ENCODE results near the gene C16orf87. TPM values are rescaled to one million over a fixed set of nuclear protein-coding genes. Genes with fewer than 3 reads are reported as not detected.

C16orf87 gene
- total RNA-seq, 1 experiment from 2014 or later = 10.2 TPM

- ChIA-PET RAD21 (ENCODE audit: low non-redundant PET in 1 of 2, low total read pairs in 2 of 2, uncharacterized antibody in 2 of 2, unreplicated experiment in 2 of 2) (no interaction called here), CTCF (no interaction called here), POLR2A (no interaction called here)
- no peaks in the 10 kb centered on the region; a peak in 1 of 4 replicates for H3K36me3 ChIP-seq (ENCODE audit: control insufficient read depth in 1 of 2, insufficient read depth in 2 of 2, low read length in 2 of 2)
- intact Hi-C loops (cut with micrococcal nuclease) = no loop called here
- H3K27me3 ChIP-seq (ENCODE audit: insufficient read depth, low read length) = no peaks in the 10 kb centered on the region
- H3K4me3 ChIP-seq (replicated peaks in 1 of 2; ENCODE audit: low read depth in 1 of 2, low read length in 2 of 2) = no peak overlapping the region
- BruUV-seq (replicated peaks) = no TSS peak
- H3K4me1 ChIP-seq (ENCODE audit: control insufficient read depth in 1 of 2, insufficient read depth in 2 of 2, low read length in 2 of 2) = no peaks in the 10 kb centered on the region
- no peaks in the 10 kb centered on the region for H3K9me3 ChIP-seq (ENCODE audit: control insufficient read depth in 1 of 2, insufficient read depth in 1 of 2, low read depth in 1 of 2, low read length in 2 of 2)
- H3K27ac ChIP-seq (ENCODE audit: low read depth, low read length) = no peak overlapping the region
- H3K4me2 ChIP-seq (ENCODE audit: low read length) = no peak overlapping the region
- no peaks in the 10 kb centered on the region for H3K9me2 ChIP-seq (ENCODE audit: insufficient read depth)
- TF ChIP-seq ZFX (IDR thresholded peaks at IDR 0.05) (no peak), ELF1 (IDR thresholded peaks at IDR 0.05; ENCODE audit: borderline replicate concordance, low read depth) (no peak), REST (IDR thresholded peaks at IDR 0.05; ENCODE audit: low read depth) (no peak), EZH2 (IDR thresholded peaks at IDR 0.05) (no peak), SIN3A (IDR thresholded peaks at IDR 0.05; ENCODE audit: low read depth) (no peak), SRF (IDR thresholded peaks at IDR 0.05; ENCODE audit: low read depth) (no peak)
- TF ChIP-seq, protein P1, sequence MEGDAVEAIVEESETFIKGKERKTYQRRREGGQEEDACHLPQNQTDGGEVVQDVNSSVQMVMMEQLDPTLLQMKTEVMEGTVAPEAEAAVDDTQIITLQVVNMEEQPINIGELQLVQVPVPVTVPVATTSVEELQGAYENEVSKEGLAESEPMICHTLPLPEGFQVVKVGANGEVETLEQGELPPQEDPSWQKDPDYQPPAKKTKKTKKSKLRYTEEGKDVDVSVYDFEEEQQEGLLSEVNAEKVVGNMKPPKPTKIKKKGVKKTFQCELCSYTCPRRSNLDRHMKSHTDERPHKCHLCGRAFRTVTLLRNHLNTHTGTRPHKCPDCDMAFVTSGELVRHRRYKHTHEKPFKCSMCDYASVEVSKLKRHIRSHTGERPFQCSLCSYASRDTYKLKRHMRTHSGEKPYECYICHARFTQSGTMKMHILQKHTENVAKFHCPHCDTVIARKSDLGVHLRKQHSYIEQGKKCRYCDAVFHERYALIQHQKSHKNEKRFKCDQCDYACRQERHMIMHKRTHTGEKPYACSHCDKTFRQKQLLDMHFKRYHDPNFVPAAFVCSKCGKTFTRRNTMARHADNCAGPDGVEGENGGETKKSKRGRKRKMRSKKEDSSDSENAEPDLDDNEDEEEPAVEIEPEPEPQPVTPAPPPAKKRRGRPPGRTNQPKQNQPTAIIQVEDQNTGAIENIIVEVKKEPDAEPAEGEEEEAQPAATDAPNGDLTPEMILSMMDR (IDR thresholded peaks at IDR 0.05 in 2 of 3, conservative IDR thresholded peaks at IDR 0.05 in 1 of 3; ENCODE audit: borderline replicate concordance in 1 of 3, insufficient read depth in 1 of 3, low read depth in 2 of 3, low read length in 2 of 3) = no peak
- TF ChIP-seq, protein P2, sequence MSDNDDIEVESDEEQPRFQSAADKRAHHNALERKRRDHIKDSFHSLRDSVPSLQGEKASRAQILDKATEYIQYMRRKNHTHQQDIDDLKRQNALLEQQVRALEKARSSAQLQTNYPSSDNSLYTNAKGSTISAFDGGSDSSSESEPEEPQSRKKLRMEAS (IDR thresholded peaks at IDR 0.05) = no peak
- H3K79me2 ChIP-seq (ENCODE audit: insufficient read depth, low read length) = no peaks in the 10 kb centered on the region
- H3K9ac ChIP-seq (ENCODE audit: low read length) = no peak overlapping the region
- ATAC-seq (no peak), DNase-seq (ENCODE audit: low read depth, low spot score) (no peak)
- H2AFZ ChIP-seq (ENCODE audit: low read depth, low read length, poor library complexity, severe bottlenecking) = no peak overlapping the region
- no peaks in the 10 kb centered on the region for H4K20me1 ChIP-seq (ENCODE audit: insufficient read depth)
These were observed 37.1 kb downstream of the C16orf87 start for GRCh38 chr16:46793841-46794240.

All from HCT116 (cell line).